Hepatocyte (in vitro differentiated cells): ENCODE data around the gene SETD3. TPM values are rescaled to one million over a fixed set of nuclear protein-coding genes. Genes with fewer than 3 reads are reported as not detected.

ENCODE experiments used
- DNase-seq: peaks from one replicate; pipeline ENCODE4 v3.0.0-alpha.2; 2016; ENCODE audit warnings: low spot score
- H2AFZ ChIP-seq: fragments of 200-600 bp; sonication (generic); 2 replicates; pipeline ENCODE4 v1.6.0; 2016; ENCODE audit warnings: antibody characterized with exemption, mild to moderate bottlenecking
- H3K27ac ChIP-seq: fragments of 200-600 bp; sonication (generic); 2 replicates; pipeline ENCODE4 v1.5.1; 2016; ENCODE audit warnings: mild to moderate bottlenecking
- H3K27me3 ChIP-seq: fragments of 200-600 bp; sonication (generic); 2 replicates; pipeline ENCODE4 v1.6.1; 2016
- H3K36me3 ChIP-seq: fragments of 200-600 bp; sonication (generic); replicated peaks from 2 replicates; pipeline ENCODE4 v1.5.1; 2016; ENCODE audit warnings: low read depth; ENCODE audit not compliant: insufficient read depth
- H3K4me1 ChIP-seq: fragments of 200-600 bp; sonication (generic); 2 replicates; pipeline ENCODE4 v1.5.1; 2016; ENCODE audit warnings: mild to moderate bottlenecking, moderate library complexity; ENCODE audit not compliant: insufficient read depth
- H3K4me2 ChIP-seq: fragments of 200-600 bp; sonication (generic); 2 replicates; pipeline ENCODE4 v1.6.0; 2016
- H3K4me3 ChIP-seq: fragments of 200-600 bp; sonication (generic); 2 replicates; pipeline ENCODE4 v1.5.1; 2016; ENCODE audit warnings: mild to moderate bottlenecking
- H3K79me2 ChIP-seq: fragments of 200-600 bp; sonication (generic); 2 replicates; pipeline ENCODE4 v1.6.0; 2017; ENCODE audit warnings: mild to moderate bottlenecking
- H3K9me2 ChIP-seq: fragments of 200-600 bp; sonication (generic); replicated peaks from 2 replicates; pipeline ENCODE4 v1.6.0; 2017; ENCODE audit warnings: mild to moderate bottlenecking; ENCODE audit not compliant: insufficient read depth
- H3K9me3 ChIP-seq: fragments of 200-600 bp; sonication (generic); 2 replicates; pipeline ENCODE4 v1.5.1; 2016; ENCODE audit warnings: low read depth, mild to moderate bottlenecking
- H4K20me1 ChIP-seq: fragments of 200-600 bp; sonication (generic); 2 replicates; pipeline ENCODE4 v1.6.0; 2016; ENCODE audit warnings: mild to moderate bottlenecking; ENCODE audit not compliant: insufficient read depth, poor library complexity, severe bottlenecking
- EZH2 ChIP-seq: fragments of 200-600 bp; sonication (generic); IDR thresholded peaks from 2 replicates; pipeline ENCODE4 v1.6.1; 2016; ENCODE audit warnings: antibody characterized with exemption, mild to moderate bottlenecking, borderline replicate concordance
- EZH2phosphoT487 ChIP-seq: fragments of 200-600 bp; sonication (generic); IDR thresholded peaks from one replicate; pipeline ENCODE4 v1.6.1; 2018; ENCODE audit warnings: antibody characterized with exemption, mild to moderate bottlenecking, low read depth, moderate library complexity; ENCODE audit not compliant: unreplicated experiment, severe bottlenecking
- WGBS: methylation state at CpG from one replicate; pipeline ENCODE4 v1.1.6; 2016; ENCODE audit warnings: low lambda C conversion rate; ENCODE audit errors: missing lambda C conversion rate; 5-methylcytosine and 5-hydroxymethylcytosine counted together
- polyA plus RNA-seq: library from polyadenylated mRNA; unstranded; fragments of >200 nt; fragmentation: Nextera tagmentation; extraction: Ambion mirVana; gene quantifications from 2 replicates; pipeline ENCODE4 v1.2.1, GENCODE V29; 2016
- total RNA-seq: library from RNA; depleted of rRNA; stranded (reverse); fragments of >200 nt; gene quantifications from 2 replicates; pipeline ENCODE4 v1.2.3, GENCODE V29; 2014
- TF ChIP-seq, protein P1 (sequence below): fragments of 200-600 bp; sonication (generic); IDR thresholded peaks from 2 replicates; pipeline ENCODE4 v1.5.1; 2016; ENCODE audit warnings: antibody characterized with exemption, mild to moderate bottlenecking; ENCODE audit not compliant: poor library complexity

The SETD3 gene
- total and polyA plus RNA-seq, 2 experiments from 2014 or later, result 43.6 to 60.2 TPM

DNA sequence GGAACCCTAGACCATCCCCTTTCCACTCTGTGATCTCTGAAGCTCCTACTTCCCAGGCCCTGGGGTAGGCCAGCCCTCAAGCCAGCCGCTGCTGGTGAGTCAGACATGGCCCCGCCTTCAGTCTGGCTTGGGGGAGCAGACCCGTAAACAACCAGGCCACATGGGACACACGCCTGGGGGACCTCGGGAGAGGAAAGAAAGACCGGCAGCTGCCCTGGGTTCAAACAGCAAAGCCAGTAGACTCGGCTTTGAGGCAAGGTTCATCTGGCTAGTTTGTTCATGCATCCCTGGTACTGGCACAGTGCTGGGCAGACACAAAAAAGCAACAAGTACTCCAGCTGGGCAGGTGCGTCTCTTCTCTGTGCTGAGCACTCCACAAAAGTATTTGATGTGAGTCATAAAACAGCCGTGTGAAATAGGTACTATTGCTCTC, 101.9 kb downstream of the SETD3 start:
- Histone ChIP-seq H3K27ac (no peak overlapping the region), H3K9me3 (no peaks in the 10 kb centered on the region), H3K4me1 (no peaks in the 10 kb centered on the region), H3K79me2 (no peaks in the 10 kb centered on the region), H3K9me2 (no peaks in the 10 kb centered on the region), H3K4me2 (no peak overlapping the region), H3K36me3 (no peaks in the 10 kb centered on the region), H2AFZ (peak overlapping the region; percentile 20), H3K4me3 (no peak overlapping the region), H3K27me3 (no peaks in the 10 kb centered on the region), H4K20me1 (no peaks in the 10 kb centered on the region)
- TF ChIP-seq EZH2 (no peak), EZH2phosphoT487 (no peak)
- TF ChIP-seq, protein P1, sequence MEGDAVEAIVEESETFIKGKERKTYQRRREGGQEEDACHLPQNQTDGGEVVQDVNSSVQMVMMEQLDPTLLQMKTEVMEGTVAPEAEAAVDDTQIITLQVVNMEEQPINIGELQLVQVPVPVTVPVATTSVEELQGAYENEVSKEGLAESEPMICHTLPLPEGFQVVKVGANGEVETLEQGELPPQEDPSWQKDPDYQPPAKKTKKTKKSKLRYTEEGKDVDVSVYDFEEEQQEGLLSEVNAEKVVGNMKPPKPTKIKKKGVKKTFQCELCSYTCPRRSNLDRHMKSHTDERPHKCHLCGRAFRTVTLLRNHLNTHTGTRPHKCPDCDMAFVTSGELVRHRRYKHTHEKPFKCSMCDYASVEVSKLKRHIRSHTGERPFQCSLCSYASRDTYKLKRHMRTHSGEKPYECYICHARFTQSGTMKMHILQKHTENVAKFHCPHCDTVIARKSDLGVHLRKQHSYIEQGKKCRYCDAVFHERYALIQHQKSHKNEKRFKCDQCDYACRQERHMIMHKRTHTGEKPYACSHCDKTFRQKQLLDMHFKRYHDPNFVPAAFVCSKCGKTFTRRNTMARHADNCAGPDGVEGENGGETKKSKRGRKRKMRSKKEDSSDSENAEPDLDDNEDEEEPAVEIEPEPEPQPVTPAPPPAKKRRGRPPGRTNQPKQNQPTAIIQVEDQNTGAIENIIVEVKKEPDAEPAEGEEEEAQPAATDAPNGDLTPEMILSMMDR, result no peak
- 56% methylated on average over 9 of the region's 9 CpGs for WGBS
- peak; percentile 41 for DNase-seq

DNA sequence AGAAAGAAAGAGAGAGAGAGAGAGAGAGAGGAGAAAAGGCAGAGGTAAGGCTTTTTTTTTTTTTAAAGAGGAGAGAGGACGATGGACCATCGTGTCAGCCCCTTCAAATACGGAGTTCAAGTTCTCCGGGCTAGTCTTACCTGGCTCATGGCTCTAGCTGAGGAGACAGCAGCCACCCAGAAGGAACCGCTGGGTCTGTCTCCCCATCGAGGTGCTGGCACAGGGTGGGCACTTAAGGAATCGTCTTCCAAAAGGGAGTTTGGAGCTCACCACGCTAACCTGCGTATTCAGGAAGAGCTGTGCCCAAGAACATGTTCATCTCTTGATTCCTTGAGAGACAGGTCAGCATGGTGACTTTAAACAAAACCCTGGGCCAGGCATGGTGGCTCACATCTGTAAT, 102.7 kb downstream of the SETD3 start:
- Histone ChIP-seq H3K4me1 (no peaks in the 10 kb centered on the region), H3K79me2 (no peaks in the 10 kb centered on the region), H3K9me2 (no peaks in the 10 kb centered on the region), H4K20me1 (no peaks in the 10 kb centered on the region), H3K27ac (no peak overlapping the region), H3K4me2 (no peak overlapping the region), H3K9me3 (no peaks in the 10 kb centered on the region), H3K36me3 (no peaks in the 10 kb centered on the region), H3K4me3 (no peak overlapping the region), H3K27me3 (no peaks in the 10 kb centered on the region), H2AFZ (no peak overlapping the region)
- WGBS, result 82% methylated on average over 9 of the region's 9 CpGs
- no peak for DNase-seq
- TF ChIP-seq, protein P1, result no peak
- TF ChIP-seq EZH2, result no peak
- TF ChIP-seq EZH2phosphoT487, result no peak

DNA sequence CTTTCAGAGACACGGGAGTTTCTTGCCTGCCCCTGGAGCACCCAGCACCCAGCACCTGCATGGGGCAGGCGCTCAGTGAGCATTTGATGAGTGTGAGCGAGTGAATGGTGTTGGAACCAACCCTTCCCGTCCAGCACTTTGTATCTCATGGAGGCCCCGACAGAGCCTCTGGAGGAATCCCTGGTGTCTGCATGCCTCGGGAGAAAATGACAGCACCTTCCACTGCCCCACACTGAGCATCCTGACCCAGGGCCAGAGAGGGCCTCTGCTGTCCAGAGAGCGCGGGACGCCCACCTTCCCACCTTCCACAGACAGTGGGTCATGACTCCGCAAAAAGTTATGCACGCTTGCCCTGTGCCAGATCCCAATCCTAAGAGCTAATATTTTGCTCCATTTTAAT, 105.7 kb downstream of the SETD3 start:
- Histone ChIP-seq H3K9me2 (no peaks in the 10 kb centered on the region), H3K9me3 (no peaks in the 10 kb centered on the region), H3K27ac (no peak overlapping the region), H3K4me2 (no peak overlapping the region), H3K79me2 (no peaks in the 10 kb centered on the region), H3K36me3 (no peaks in the 10 kb centered on the region), H3K4me3 (no peak overlapping the region), H3K4me1 (no peaks in the 10 kb centered on the region), H3K27me3 (no peaks in the 10 kb centered on the region), H2AFZ (no peak overlapping the region), H4K20me1 (no peaks in the 10 kb centered on the region)
- DNase-seq, result no peak
- TF ChIP-seq, protein P1, result no peak
- TF ChIP-seq EZH2 (no peak), EZH2phosphoT487 (no peak)
- 84% methylated on average over 11 of the region's 11 CpGs for whole genome bisulfite sequencing
